Stimulated activated CD4-positive, alpha-beta T cell treated with anti-CD3 and anti-CD28 coated beads, Interleukin-4, amount 100 ng/mL, for 48 hours (primary cell): ENCODE measurements around the gene PLA2G2E.
"Not testable (repeated sequence)": the region's sequence is repeated elsewhere in the genome, so short reads cannot be mapped to it uniquely, and the experiment has no call there.

ENCODE experiments used
- DNase-seq, 2 donors: peaks; one replicate each; pipeline ENCODE4 v3.0.0-alpha.2; 2020; ENCODE audit warnings: low read depth in 2 of 2

The PLA2G2E gene

GRCh38 chr1:19882111-19883071 is 41.0 kb downstream of the PLA2G2E start, which contains the start of gene OTUD3:
Gene OTUD3 (plus strand): TSS chr1:19882395. CDS start chr1:19882514, 119 bp downstream.
- DNase-seq = peak; percentile 83 to 92

- not testable (repeated sequence) for DNase-seq
Measured at GRCh38 chr1:19880841-19881240, 42.6 kb downstream of the PLA2G2E start.

- no peak for DNase-seq
Measured at GRCh38 chr1:19879661-19880060, 43.8 kb downstream of the PLA2G2E start.

- DNase-seq = no peak
Measured at GRCh38 chr1:19879227-19879626, 44.2 kb downstream of the PLA2G2E start.

GRCh38 chr1:19878637-19878985 is 44.8 kb downstream of the PLA2G2E start:
- no peak for DNase-seq

GRCh38 chr1:19877821-19878636 is 45.4 kb downstream of the PLA2G2E start:
- no peak for DNase-seq

- DNase-seq = no peak
Measured at GRCh38 chr1:19877181-19877750, 46.2 kb downstream of the PLA2G2E start.

GRCh38 chr1:19872190-19872589 is 51.2 kb downstream of the PLA2G2E start:
- no peak for DNase-seq
